Epithelial cell of esophagus (primary cell): ENCODE results near the gene RANBP10.

Experiments used
- DNase-seq: peaks from one replicate; pipeline ENCODE4 v3.0.0; 2010; ENCODE audit warnings: low read depth
- H3K4me3 ChIP-seq: 2 replicates; pipeline ENCODE4 v1.5.1; 2011; ENCODE audit warnings: mild to moderate bottlenecking, low read length, control low read depth
- CTCF ChIP-seq: IDR thresholded peaks from 2 replicates; pipeline ENCODE4 v1.5.1; 2011; ENCODE audit warnings: low read depth, mild to moderate bottlenecking, low read length, control low read depth, inconsistent platforms; ENCODE audit not compliant: insufficient read depth; ENCODE audit errors: missing control alignments

Gene RANBP10

GRCh38 chr16:67707790-67708189 is 98.6 kb downstream of the RANBP10 start:
- TF ChIP-seq CTCF: no peak
- DNase-seq: no peak
- no peak overlapping the region for H3K4me3 ChIP-seq

DNA sequence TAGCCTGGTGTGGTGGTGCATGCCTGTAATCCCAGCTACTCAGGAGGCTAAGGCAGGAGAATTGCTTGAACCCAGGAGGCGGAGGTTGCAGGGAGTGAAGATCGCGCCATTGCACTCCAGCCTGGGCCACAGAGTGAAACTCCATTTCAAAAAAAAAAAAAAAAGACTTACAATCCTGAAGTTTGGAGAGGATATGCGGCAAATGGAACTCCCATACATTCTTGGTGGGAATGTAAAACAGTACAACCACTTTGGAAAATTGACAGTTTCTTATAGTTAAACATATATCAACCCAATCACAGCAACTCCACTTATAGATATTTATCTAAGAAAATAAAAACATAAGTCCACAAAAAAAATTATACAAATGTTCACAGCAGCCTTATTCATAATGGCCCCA is 99.2 kb downstream of the RANBP10 start:
- H3K4me3 ChIP-seq: no peak overlapping the region
- no peak for TF ChIP-seq CTCF
- no peak for DNase-seq

DNA sequence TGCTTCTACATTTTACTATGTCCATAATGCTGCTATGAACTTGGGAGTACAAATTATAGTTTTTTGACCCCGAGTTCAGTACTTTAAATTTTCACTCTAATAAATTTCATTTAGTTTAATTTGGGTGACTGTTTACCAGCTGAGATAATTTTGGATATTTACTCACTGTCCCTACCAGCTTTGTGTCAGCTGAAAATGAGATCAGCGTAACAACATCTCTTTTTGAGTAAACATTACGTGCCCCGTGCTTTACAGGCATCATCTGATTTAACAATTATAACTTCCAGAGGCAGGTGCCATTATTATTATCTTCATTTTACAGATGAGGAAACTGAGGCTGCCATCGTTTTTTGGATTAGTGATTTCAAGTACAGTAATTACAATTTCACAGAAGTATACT is 102.2 kb downstream of the RANBP10 start:
- DNase-seq: no peak
- H3K4me3 ChIP-seq: no peak overlapping the region
- no peak for TF ChIP-seq CTCF

- H3K4me3 ChIP-seq: no peak overlapping the region
- TF ChIP-seq CTCF: no peak
- no peak for DNase-seq
Measured at GRCh38 chr16:67703626-67704025, 102.7 kb downstream of the RANBP10 start.

- no peak for DNase-seq
- no peak for TF ChIP-seq CTCF
- no peak overlapping the region for H3K4me3 ChIP-seq
Measured at GRCh38 chr16:67702130-67702529, 104.2 kb downstream of the RANBP10 start.

DNA sequence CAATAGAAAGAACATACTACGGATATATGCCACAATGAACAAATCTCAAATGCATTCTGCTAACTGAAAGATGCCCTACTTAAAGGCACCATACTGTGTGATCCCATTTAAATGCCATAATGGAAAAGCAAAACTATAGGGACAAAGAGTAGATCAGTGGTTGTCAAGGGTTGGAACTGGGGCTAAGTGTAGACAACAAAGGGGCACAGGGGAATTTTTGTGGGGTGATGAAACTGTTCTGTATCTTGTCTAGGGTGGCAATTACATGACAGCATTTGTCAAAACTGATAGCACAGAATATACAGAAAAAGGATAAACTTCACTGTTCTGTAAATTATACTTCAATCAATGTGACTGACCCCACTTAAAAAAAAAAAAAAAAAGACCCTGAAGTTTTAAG is 104.9 kb downstream of the RANBP10 start:
- no peak overlapping the region for H3K4me3 ChIP-seq
- no peak for TF ChIP-seq CTCF
- DNase-seq: no peak

DNA sequence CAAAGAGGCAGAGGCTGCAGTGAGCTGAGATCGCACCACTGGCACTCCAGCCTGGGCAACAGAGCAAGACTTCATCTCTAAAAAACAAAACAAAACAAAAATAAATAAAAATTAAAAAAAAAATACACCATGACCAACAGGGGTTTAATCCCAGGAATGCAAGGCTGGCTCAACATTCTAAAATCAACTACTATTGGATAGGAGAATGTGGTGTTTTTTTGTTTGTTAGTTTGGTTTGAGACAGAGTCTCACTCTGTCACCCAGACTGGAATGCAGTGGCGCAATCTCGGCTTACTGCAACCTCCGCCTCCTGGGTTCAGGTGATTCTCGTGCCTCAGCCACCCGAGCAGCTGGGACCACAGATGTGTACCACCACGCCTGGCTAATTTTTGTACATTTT is 107.1 kb downstream of the RANBP10 start:
- H3K4me3 ChIP-seq: no peak overlapping the region
- no peak for DNase-seq
- TF ChIP-seq CTCF: no peak
